Erythroblast (primary cell): ENCODE data around the gene STIM1.

Experiments
- GATA1 ChIP-seq: IDR thresholded peaks from 2 replicates; pipeline ENCODE4 v1.6.1; 2011; ENCODE audit warnings: low read depth, mild to moderate bottlenecking, control low read depth, low read length, moderate library complexity
- POLR2A ChIP-seq: IDR thresholded peaks from 2 replicates; pipeline ENCODE4 v1.6.1; 2011; ENCODE audit warnings: mild to moderate bottlenecking, low read length

GRCh38 chr11:3890014-3890413 is 34.5 kb downstream of the STIM1 start:
- TF ChIP-seq POLR2A (no peak), GATA1 (no peak)
